Ovary (tissue), 9 donors: Measurements from ENCODE around the gene IL1RN. TPM values are rescaled to one million over a fixed set of nuclear protein-coding genes. Genes with fewer than 3 reads are reported as not detected.

Experiments
- DNase-seq, 5 donors: peaks; one replicate each; pipeline ENCODE4 v3.0.0-alpha.2; 2019 to 2020
- H3K27ac ChIP-seq, 2 donors: fragments of 200-600 bp; one replicate each; pipeline versions ENCODE4 v1.5.1 to v1.8.0; 2019 to 2022
- H3K27me3 ChIP-seq: fragments of 200-600 bp; one replicate; pipeline ENCODE4 v1.8.0; 2022
- H3K36me3 ChIP-seq: fragments of 200-600 bp; sonication (generic); one replicate; pipeline ENCODE4 v1.5.1; 2019
- H3K4me1 ChIP-seq: one replicate; pipeline ENCODE4 v1.8.1; 2013; ENCODE audit warnings: mild to moderate bottlenecking, moderate library complexity; ENCODE audit not compliant: insufficient read depth
- H3K4me3 ChIP-seq: fragments of 200-600 bp; sonication (generic); one replicate; pipeline ENCODE4 v1.5.1; 2017
- H3K9me3 ChIP-seq, 2 donors: fragments of 200-600 bp in 1 of 2; sonication (generic) in 1 of 2; one replicate each; pipeline versions ENCODE4 v1.5.1 to v1.8.1; 2013 to 2019; ENCODE audit warnings: mild to moderate bottlenecking in 1 of 2, moderate library complexity in 1 of 2
- CTCF ChIP-seq, 3 donors: fragments of 450-650 bp in 2 of 3; fragments of 200-600 bp in 1 of 3; IDR thresholded peaks; one replicate each; pipeline versions ENCODE4 v1.5.1 to v1.8.0; 2016 to 2022; ENCODE audit warnings: antibody characterized with exemption in 3 of 3, mild to moderate bottlenecking in 1 of 3
- EP300 ChIP-seq: sonication (generic); formaldehyde crosslinking; IDR thresholded peaks from one replicate; pipeline ENCODE4 v1.6.1; 2017; ENCODE audit warnings: antibody characterized with exemption
- POLR2A ChIP-seq: fragments of 450-650 bp; IDR thresholded peaks from one replicate; pipeline ENCODE4 v1.6.1; 2017; ENCODE audit warnings: antibody characterized with exemption, mild to moderate bottlenecking, moderate library complexity
- WGBS, 3 donors: extraction: QIAGEN DNeasy Blood & Tissue Kit in 1 of 3; methylation state at CpG; one replicate each; pipeline versions ENCODE4 v1.1.5 to v1.1.7; 2013 to 2017; 5-methylcytosine and 5-hydroxymethylcytosine counted together
- intact Hi-C, 4 donors: fragments of 100-400 bp; cut with DNase I; formaldehyde crosslinking; loops; one replicate each; pipeline versions ENCODE4 v1.11.0 to v1.15.1; 2022 to 2023
- polyA plus RNA-seq, 2 donors: library from polyadenylated mRNA; stranded (reverse); fragments of 200-250 nt in 1 of 2; fragments of 350-450 nt in 1 of 2; fragmentation: Illumina TruSeq in 1 of 2; extraction: RNeasy Lipid Tissue Mini Kit (QIAGEN cat#74804) in 1 of 2; gene quantifications; one replicate each; pipeline ENCODE4 v1.2.3, GENCODE V29; 2013 to 2014
- total RNA-seq, 7 donors: library from RNA; depleted of rRNA in 2 of 7; stranded (reverse); fragments of >200 nt in 2 of 7; fragmentation: NEBNext Ultra II Directional in 3 of 7; extraction: Animal tissue kit (Norgen Biotek cat#: 25700) in 3 of 7; gene quantifications; one replicate each; pipeline versions ENCODE4 v1.1.0 to v1.2.4, GENCODE V29; 2016 to 2023
- donor health status: DM: no; HTN: no; CAD: no; lungs with moderate emphysema.
- donor health status: DM: no; HTN: no; CAD: no.
- donor health status: Bipolar disorder and iron deficiency.
- donor health status: DM: yes; HTN: yes; CAD: no.
- donor health status: DM: no; HTN: no; CAD: no.
- donor health status: DM: yes; HTN: yes; CAD: no.

IL1RN gene
- total and polyA plus RNA-seq, 9 donors = 0.29 to 7.9 (median 0.56) TPM; not detected in 1

- TF ChIP-seq POLR2A (no peak), EP300 (no peak), CTCF (IDR thresholded peaks at IDR 0.05) (no peak)
- H3K9me3 ChIP-seq = no peaks in the 10 kb centered on the region
- no peaks in the 10 kb centered on the region for H3K4me1 ChIP-seq
- H3K4me3 ChIP-seq = no peak overlapping the region
- no peaks in the 10 kb centered on the region for H3K36me3 ChIP-seq
- no peaks in the 10 kb centered on the region for H3K27me3 ChIP-seq
- no peak for DNase-seq
- no peak overlapping the region for H3K27ac ChIP-seq
- WGBS, 3 donors = 75 to 91% (median 85%) methylated on average over 1 of the region's 1 CpG
- intact Hi-C loops = loop anchor here (5.0 to 10.0 kb wide), 3 partner anchors 62 to 239 kb away; no protein-coding TSS in a partner anchor
Observed at GRCh38 chr2:113135317-113135716, 7.9 kb downstream of the IL1RN start.

- no peak for TF ChIP-seq EP300
- no peak for TF ChIP-seq CTCF (IDR thresholded peaks at IDR 0.05)
- TF ChIP-seq POLR2A = no peak
- no peaks in the 10 kb centered on the region for H3K9me3 ChIP-seq
- no peaks in the 10 kb centered on the region for H3K27me3 ChIP-seq
- intact Hi-C loops = loop anchor here (5.0 to 10.0 kb wide), 3 partner anchors 60 to 238 kb away; no protein-coding TSS in a partner anchor
- H3K4me3 ChIP-seq = no peak overlapping the region
- no peaks in the 10 kb centered on the region for H3K4me1 ChIP-seq
- no peak overlapping the region for H3K27ac ChIP-seq
- WGBS, 3 donors = 44 to 46% (median 45%) methylated on average over 8 of the region's 8 CpGs
- no peak for DNase-seq
- H3K36me3 ChIP-seq = no peaks in the 10 kb centered on the region
Observed at GRCh38 chr2:113136828-113137775, 9.7 kb downstream of the IL1RN start.

- TF ChIP-seq EP300 (no peak), CTCF (IDR thresholded peaks at IDR 0.05) (no peak), POLR2A (no peak)
- DNase-seq = no peak
- no peaks in the 10 kb centered on the region for H3K4me1 ChIP-seq
- no peaks in the 10 kb centered on the region for H3K27me3 ChIP-seq
- no peak overlapping the region for H3K4me3 ChIP-seq
- intact Hi-C loops = loop anchor here (5.0 to 10.0 kb wide), 3 partner anchors 59 to 237 kb away; no protein-coding TSS in a partner anchor
- H3K36me3 ChIP-seq = no peaks in the 10 kb centered on the region
- WGBS, 3 donors = 100% methylated on average over 1 of the region's 1 CpG
- no peak overlapping the region for H3K27ac ChIP-seq
- H3K9me3 ChIP-seq = no peaks in the 10 kb centered on the region
Observed at GRCh38 chr2:113137827-113138226, 10.4 kb downstream of the IL1RN start.

GRCh38 chr2:113138428-113139322, 11.3 kb downstream of the IL1RN start:
- TF ChIP-seq POLR2A = no peak
- peak; percentile 17 to 57 (median 28) for TF ChIP-seq CTCF (IDR thresholded peaks at IDR 0.05)
- intact Hi-C loops = loop anchor here (5.0 to 10.0 kb wide), 3 partner anchors 59 to 236 kb away; no protein-coding TSS in a partner anchor
- H3K27ac ChIP-seq = no peak overlapping the region
- no peaks in the 10 kb centered on the region for H3K9me3 ChIP-seq
- H3K4me1 ChIP-seq = no peaks in the 10 kb centered on the region
- H3K36me3 ChIP-seq = no peaks in the 10 kb centered on the region
- no peak overlapping the region for H3K4me3 ChIP-seq
- 35 to 43% (median 39%) methylated on average over 13 of the region's 13 CpGs for WGBS, 3 donors
- no peaks in the 10 kb centered on the region for H3K27me3 ChIP-seq
- peak in 1 of 5 donors; percentile 27 for DNase-seq
